Stimulated activated CD8-positive, alpha-beta memory T cell treated with anti-CD3 and anti-CD28 coated beads, Interleukin-4, amount 100 ng/mL, for 1 hour (primary cell): ENCODE measurements around the gene TFAP2A.

ENCODE experiments used
- DNase-seq, 2 donors: peaks; one replicate each; pipeline ENCODE4 v3.0.0-alpha.2; 2020; ENCODE audit warnings: low read depth in 2 of 2, low spot score in 1 of 2

The TFAP2A gene

GRCh38 chr6:10401004-10401536 is 13.8 kb downstream of the TFAP2A start:
- no peak for DNase-seq

GRCh38 chr6:10400330-10400729 is 14.5 kb downstream of the TFAP2A start:
- no peak for DNase-seq

- no peak for DNase-seq
These were observed 15.4 kb downstream of the TFAP2A start for GRCh38 chr6:10399451-10399850.

GRCh38 chr6:10398446-10399218 is 16.2 kb downstream of the TFAP2A start:
- DNase-seq: no peak

- DNase-seq: no peak
These were observed 17.0 kb downstream of the TFAP2A start for GRCh38 chr6:10397756-10398445.

- DNase-seq: no peak
These were observed 18.1 kb downstream of the TFAP2A start for GRCh38 chr6:10396785-10397184.

- no peak for DNase-seq
These were observed 18.9 kb downstream of the TFAP2A start for GRCh38 chr6:10395704-10396546.

GRCh38 chr6:10395171-10395703 is 19.6 kb downstream of the TFAP2A start:
- DNase-seq: no peak

GRCh38 chr6:10393544-10394225 is 21.2 kb downstream of the TFAP2A start:
- no peak for DNase-seq

GRCh38 chr6:10391799-10392198 is 23.1 kb downstream of the TFAP2A start:
- no peak for DNase-seq

- no peak for DNase-seq
These were observed 23.6 kb downstream of the TFAP2A start for GRCh38 chr6:10391299-10391630.

GRCh38 chr6:10390495-10391298 is 24.2 kb downstream of the TFAP2A start:
- DNase-seq: no peak

GRCh38 chr6:10389739-10390494 is 25.0 kb downstream of the TFAP2A start:
- DNase-seq: no peak

- DNase-seq: no peak
These were observed 27.9 kb downstream of the TFAP2A start for GRCh38 chr6:10386756-10387654.

- DNase-seq: no peak
These were observed 28.7 kb downstream of the TFAP2A start for GRCh38 chr6:10386220-10386619.

GRCh38 chr6:10385524-10386132 is 29.2 kb downstream of the TFAP2A start:
- no peak for DNase-seq

- DNase-seq: no peak
These were observed 30.0 kb downstream of the TFAP2A start for GRCh38 chr6:10384610-10385523.
